ENCODE data around the gene TCF7L1.

DNA sequence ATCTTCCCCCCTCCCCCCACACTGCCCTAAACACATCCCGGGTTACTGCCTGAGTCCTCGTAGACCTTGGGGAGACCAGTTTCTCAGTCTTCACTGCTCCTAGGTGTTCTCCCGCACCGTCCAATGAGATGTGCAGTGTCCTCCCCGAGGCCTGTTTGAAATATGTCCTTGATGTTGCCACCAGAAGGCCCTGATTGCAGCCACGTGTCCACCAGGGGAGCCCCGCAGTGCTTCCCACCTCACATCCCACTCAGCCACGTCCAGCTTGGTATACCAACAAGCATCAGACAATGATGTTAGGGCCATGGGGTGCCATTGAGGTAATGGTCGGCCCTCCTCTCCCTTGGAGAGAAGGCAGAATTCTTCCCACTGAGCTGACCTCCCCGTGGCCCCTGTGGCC is 38.7 kb downstream of the TCF7L1 start:
- TF ChIP-seq, protein P1, sequence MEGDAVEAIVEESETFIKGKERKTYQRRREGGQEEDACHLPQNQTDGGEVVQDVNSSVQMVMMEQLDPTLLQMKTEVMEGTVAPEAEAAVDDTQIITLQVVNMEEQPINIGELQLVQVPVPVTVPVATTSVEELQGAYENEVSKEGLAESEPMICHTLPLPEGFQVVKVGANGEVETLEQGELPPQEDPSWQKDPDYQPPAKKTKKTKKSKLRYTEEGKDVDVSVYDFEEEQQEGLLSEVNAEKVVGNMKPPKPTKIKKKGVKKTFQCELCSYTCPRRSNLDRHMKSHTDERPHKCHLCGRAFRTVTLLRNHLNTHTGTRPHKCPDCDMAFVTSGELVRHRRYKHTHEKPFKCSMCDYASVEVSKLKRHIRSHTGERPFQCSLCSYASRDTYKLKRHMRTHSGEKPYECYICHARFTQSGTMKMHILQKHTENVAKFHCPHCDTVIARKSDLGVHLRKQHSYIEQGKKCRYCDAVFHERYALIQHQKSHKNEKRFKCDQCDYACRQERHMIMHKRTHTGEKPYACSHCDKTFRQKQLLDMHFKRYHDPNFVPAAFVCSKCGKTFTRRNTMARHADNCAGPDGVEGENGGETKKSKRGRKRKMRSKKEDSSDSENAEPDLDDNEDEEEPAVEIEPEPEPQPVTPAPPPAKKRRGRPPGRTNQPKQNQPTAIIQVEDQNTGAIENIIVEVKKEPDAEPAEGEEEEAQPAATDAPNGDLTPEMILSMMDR (IDR thresholded peaks at IDR 0.05), result no peak
- TF ChIP-seq POLR2A (IDR thresholded peaks at IDR 0.05) (no peak), POLR2AphosphoS5 (IDR thresholded peaks at IDR 0.05) (no peak)

Measured in suprapubic skin (tissue), 4 donors.